NCI-H2227 treated with DMSO at 0.1 percent for 48 hours (cell line): Measurements from ENCODE around the gene TMEM272.

Experiments used
- DNase-seq: peaks from one replicate; lab custom pipeline; 2025; lab: John Stamatoyannopoulos, UW

TMEM272 gene

GRCh38 chr13:51844862-51845573 is at the start of gene TMEM272:
TSS of gene TMEM272 (minus strand) at chr13:51845177. CDS start at chr13:51838530, 6,647 bp downstream.
- peak; percentile 33 for DNase-seq

- no peak for DNase-seq
Measured at GRCh38 chr13:51894239-51894638, 49.3 kb upstream of the TMEM272 start.

- DNase-seq, result no peak
Measured at GRCh38 chr13:51892657-51893056, 47.7 kb upstream of the TMEM272 start.

- DNase-seq, result no peak
Measured at GRCh38 chr13:51887468-51887867, 42.5 kb upstream of the TMEM272 start.

- no peak for DNase-seq
Measured at GRCh38 chr13:51885651-51886050, 40.7 kb upstream of the TMEM272 start.

- DNase-seq, result no peak
Measured at GRCh38 chr13:51883226-51883600, 38.2 kb upstream of the TMEM272 start.

GRCh38 chr13:51882570-51883225 is 37.7 kb upstream of the TMEM272 start:
- no peak for DNase-seq

GRCh38 chr13:51881296-51881695 is 36.3 kb upstream of the TMEM272 start:
- DNase-seq, result no peak

- no peak for DNase-seq
Measured at GRCh38 chr13:51879133-51879532, 34.2 kb upstream of the TMEM272 start.

GRCh38 chr13:51874651-51875050 is 29.7 kb upstream of the TMEM272 start:
- peak; percentile 23 for DNase-seq

- DNase-seq, result no peak
Measured at GRCh38 chr13:51873837-51874236, 28.9 kb upstream of the TMEM272 start.

GRCh38 chr13:51873117-51873798 is 28.3 kb upstream of the TMEM272 start:
- no peak for DNase-seq

GRCh38 chr13:51870616-51871015 is 25.6 kb upstream of the TMEM272 start:
- no peak for DNase-seq

GRCh38 chr13:51869916-51870315 is 24.9 kb upstream of the TMEM272 start:
- no peak for DNase-seq

- DNase-seq, result no peak
Measured at GRCh38 chr13:51867062-51867461, 22.1 kb upstream of the TMEM272 start.

GRCh38 chr13:51865838-51866237 is 20.9 kb upstream of the TMEM272 start:
- no peak for DNase-seq

GRCh38 chr13:51862957-51863356 is 18.0 kb upstream of the TMEM272 start:
- DNase-seq, result no peak

- DNase-seq, result no peak
Measured at GRCh38 chr13:51861723-51862300, 16.8 kb upstream of the TMEM272 start, which contains the start of gene CCDC70. TSS of gene CCDC70 (plus strand) at chr13:51861969. CDS start at chr13:51865412, 3,443 bp downstream.

- no peak for DNase-seq
Measured at GRCh38 chr13:51858433-51859247, 13.7 kb upstream of the TMEM272 start.

GRCh38 chr13:51856998-51857397 is 12.0 kb upstream of the TMEM272 start:
- DNase-seq, result no peak

GRCh38 chr13:51856027-51856736 is 11.2 kb upstream of the TMEM272 start:
- DNase-seq, result no peak
